Activated gamma-delta T cell treated with anti-CD3 and anti-CD28 coated beads, Interleukin-2, amount 50 U/mL, for 16 hours (primary cell): ENCODE data around the gene INTS13.
A peak's percentile ranks its signal among the peaks of the same experiment; 100 is the strongest.
"Not testable (repeated sequence)": the region's sequence is repeated elsewhere in the genome, so short reads cannot be mapped to it uniquely, and the experiment has no call there.

Experiments used
- DNase-seq: peaks from one replicate; pipeline ENCODE4 v3.0.0-alpha.2; 2020; ENCODE audit warnings: low read depth

The INTS13 gene

GRCh38 chr12:26937863-26938700 lies at the start of gene INTS13, which contains the start of gene FGFR1OP2:
INTS13 (minus strand) TSS chr12:26937981; CDS start chr12:26936803, 1,178 bp downstream.
FGFR1OP2 (plus strand) TSS chr12:26938470; CDS start chr12:26954159, 15,689 bp downstream.
- DNase-seq, result peak; percentile 92

- DNase-seq, result no peak
Observed at GRCh38 chr12:26982866-26983265, 45.1 kb upstream of the INTS13 start.

GRCh38 chr12:26979733-26980132 lies 42.0 kb upstream of the INTS13 start:
- no peak for DNase-seq

GRCh38 chr12:26978801-26979200 lies 41.0 kb upstream of the INTS13 start:
- no peak for DNase-seq

GRCh38 chr12:26976687-26977086 lies 38.9 kb upstream of the INTS13 start:
- DNase-seq, result no peak

- DNase-seq, result peak; percentile 56
Observed at GRCh38 chr12:26971963-26972362, 34.2 kb upstream of the INTS13 start.

GRCh38 chr12:26970136-26970535 lies 32.4 kb upstream of the INTS13 start:
- DNase-seq, result no peak

- no peak for DNase-seq
Observed at GRCh38 chr12:26966842-26967241, 29.1 kb upstream of the INTS13 start.

GRCh38 chr12:26963413-26963812 lies 25.6 kb upstream of the INTS13 start:
- DNase-seq, result no peak

- DNase-seq, result no peak
Observed at GRCh38 chr12:26961803-26962202, 24.0 kb upstream of the INTS13 start.

GRCh38 chr12:26961391-26961790 lies 23.6 kb upstream of the INTS13 start:
- DNase-seq, result not testable (repeated sequence)

GRCh38 chr12:26954027-26954426 lies 16.2 kb upstream of the INTS13 start:
- DNase-seq, result no peak

- DNase-seq, result no peak
Observed at GRCh38 chr12:26953447-26953846, 15.7 kb upstream of the INTS13 start.

- no peak for DNase-seq
Observed at GRCh38 chr12:26948309-26948708, 10.5 kb upstream of the INTS13 start.

GRCh38 chr12:26941215-26941594 lies 3.4 kb upstream of the INTS13 start:
- DNase-seq, result no peak

GRCh38 chr12:26940516-26941214 lies 2.9 kb upstream of the INTS13 start:
- peak; percentile 12 for DNase-seq

GRCh38 chr12:26939953-26940352 lies 2.2 kb upstream of the INTS13 start:
- no peak for DNase-seq

- no peak for DNase-seq
Observed at GRCh38 chr12:26939192-26939832, 1.5 kb upstream of the INTS13 start.

- no peak for DNase-seq
Observed at GRCh38 chr12:26938701-26939062, 901 bp upstream of the INTS13 start.

GRCh38 chr12:26937443-26937862 lies 328 bp downstream of the INTS13 start:
- DNase-seq, result no peak

- no peak for DNase-seq
Observed at GRCh38 chr12:26936559-26937442, 980 bp downstream of the INTS13 start.
